Inflammatory macrophage treated with lipopolysaccharide for 4 hours (primary cell): ENCODE results near the gene ENTPD3.
A peak's percentile ranks its signal among the peaks of the same experiment; 100 is the strongest.
"Not testable (repeated sequence)": the region's sequence is repeated elsewhere in the genome, so short reads cannot be mapped to it uniquely, and the experiment has no call there.

Experiments
- DNase-seq: peaks from one replicate; pipeline ENCODE4 v3.0.0-alpha.2; 2020

The ENTPD3 gene

GRCh38 chr3:40407007-40407406 lies 20.0 kb downstream of the ENTPD3 start:
- no peak for DNase-seq

GRCh38 chr3:40407611-40408010 lies 20.6 kb downstream of the ENTPD3 start:
- no peak for DNase-seq

DNA sequence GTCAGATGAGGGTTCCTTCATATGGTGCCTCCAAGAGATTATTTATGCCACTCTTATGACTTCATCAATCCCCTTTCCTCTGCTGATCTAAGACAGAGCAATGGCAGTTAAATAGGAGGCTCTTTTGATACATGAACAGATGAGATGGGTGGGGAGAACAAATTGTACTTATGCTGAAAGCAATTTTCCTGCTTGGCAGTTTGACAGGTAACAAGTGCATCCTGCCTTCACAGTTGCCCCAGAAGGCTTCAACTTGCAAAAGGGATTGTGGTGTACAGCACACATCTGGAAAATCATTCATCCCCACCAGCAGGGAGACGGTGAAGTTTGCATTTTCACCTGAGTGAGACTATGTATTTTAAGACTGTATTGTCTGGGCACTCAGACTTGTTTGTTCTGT lies 27.3 kb downstream of the ENTPD3 start:
- DNase-seq, result no peak

DNA sequence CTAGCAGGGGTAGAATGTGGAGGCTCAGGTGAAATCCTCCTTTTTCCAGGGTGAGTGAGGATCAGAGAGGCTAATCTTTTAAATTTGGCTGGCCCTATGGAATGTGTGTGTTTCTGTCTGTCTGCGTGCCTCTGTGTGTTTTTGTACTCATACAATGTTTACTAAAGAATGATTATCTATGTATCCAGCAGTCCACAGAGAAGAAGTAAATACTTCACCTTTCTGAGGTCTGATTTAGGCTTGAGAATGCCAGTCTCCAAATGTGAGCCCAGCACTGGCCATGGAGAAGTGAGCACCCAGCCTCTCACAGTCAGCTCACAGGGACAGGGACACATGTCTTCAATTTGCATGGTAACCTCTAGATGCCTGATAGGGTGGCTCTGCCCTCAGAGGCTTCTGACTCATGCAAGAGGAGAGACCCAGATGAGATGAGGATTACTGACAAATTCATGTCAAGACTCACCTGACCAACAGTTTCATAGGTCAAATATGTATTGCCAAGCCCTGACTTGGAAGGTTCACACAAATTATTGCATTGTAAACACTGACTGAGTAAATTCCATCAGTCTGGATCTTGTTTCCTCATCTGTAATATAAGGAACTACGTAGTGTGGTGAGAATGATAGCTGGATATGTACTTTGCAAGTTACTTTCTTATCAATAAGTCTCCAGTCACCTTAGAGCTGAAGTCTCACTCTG lies 31.0 kb downstream of the ENTPD3 start:
- no peak for DNase-seq

- DNase-seq, result no peak
Observed at GRCh38 chr3:40422861-40423260, 35.9 kb downstream of the ENTPD3 start.

DNA sequence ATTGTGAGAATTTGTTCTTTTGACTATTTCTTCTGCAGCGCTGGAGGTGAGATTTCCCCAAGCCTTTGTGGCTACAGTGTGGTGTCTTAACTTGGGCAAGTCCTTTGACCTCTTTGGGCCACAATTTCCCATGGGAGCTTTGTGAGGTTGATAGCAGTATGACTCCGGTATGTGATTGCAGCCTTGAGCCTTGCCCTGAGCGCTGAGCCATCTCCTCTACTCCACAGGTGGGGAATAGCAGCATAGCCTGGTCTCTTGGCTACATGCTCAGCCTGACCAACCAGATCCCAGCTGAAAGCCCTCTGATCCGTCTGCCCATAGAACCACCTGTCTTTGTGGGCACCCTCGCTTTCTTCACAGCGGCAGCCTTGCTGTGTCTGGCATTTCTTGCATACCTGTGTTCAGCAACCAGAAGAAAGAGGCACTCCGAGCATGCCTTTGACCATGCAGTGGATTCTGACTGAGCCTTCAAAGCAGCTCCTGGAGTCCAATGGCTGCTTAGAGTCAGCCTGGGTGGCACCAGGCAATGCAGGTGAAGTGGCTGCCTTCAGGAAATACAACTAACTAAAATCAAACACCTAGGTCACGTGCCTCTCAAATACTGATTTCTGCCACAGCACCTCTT lies 40.2 kb downstream of the ENTPD3 start:
- DNase-seq, result no peak

- DNase-seq, result no peak
Observed at GRCh38 chr3:40432793-40433192, 45.8 kb downstream of the ENTPD3 start.

GRCh38 chr3:40437889-40438288 lies 50.9 kb downstream of the ENTPD3 start:
- no peak for DNase-seq

DNA sequence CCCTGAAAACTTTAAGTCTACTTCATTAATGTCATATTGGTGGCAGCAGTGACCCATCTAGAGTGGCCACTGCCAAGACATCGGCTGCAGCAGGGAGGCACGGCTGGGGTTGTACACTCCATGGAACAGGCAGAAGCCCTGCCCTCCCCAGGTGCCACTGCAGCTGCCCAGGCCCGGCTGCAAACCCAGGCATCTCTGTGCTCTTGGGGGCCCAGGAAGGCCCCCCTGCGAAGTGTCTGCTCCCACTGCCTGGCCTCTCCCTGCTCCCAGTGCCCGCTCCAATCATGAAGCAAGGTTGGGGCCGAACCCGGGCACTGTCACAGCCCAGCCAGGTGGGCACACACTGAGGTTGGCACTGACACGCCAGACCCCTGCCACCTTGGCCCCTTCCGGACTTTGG lies 58.1 kb downstream of the ENTPD3 start:
- no peak for DNase-seq

DNA sequence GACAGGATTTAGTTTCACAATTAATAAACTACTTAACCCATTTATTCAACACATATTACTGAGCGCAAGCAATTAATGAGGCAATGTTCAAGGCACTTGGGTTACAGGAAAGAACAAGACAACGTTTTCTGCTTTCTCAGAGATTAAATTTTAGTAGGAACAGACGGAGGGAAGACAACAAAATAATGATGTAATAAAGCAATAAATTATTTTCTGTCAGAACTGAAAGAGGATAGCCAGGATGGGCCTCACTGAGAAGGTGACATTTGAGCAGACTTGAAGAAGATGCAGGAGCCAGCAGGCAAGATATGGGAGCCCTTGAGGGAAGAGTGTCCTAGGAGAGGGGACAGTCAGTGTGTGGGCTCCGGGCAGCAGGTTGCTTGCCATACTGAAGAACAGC lies 58.9 kb downstream of the ENTPD3 start:
- DNase-seq, result no peak

DNA sequence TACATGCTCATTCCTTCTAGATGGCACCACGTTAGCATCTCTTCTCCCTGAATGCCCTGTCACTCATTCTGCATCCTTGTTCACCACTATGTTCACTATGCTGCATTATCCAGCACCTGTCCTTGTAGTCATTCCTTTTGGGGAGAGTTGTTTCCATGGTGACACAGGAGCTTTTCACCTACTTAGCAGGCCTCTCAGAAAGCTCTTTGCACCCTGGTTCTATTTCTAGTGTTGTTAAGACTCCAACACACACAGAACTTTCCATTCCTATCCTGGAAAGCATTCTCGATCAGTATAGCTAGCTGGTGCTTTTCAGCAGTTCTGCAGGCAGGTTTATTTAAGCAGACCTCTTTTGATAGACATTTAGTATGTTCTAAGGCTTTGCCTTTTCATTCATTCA lies 63.5 kb downstream of the ENTPD3 start:
- DNase-seq, result no peak

GRCh38 chr3:40451551-40451950 lies 64.6 kb downstream of the ENTPD3 start:
- DNase-seq, result no peak

DNA sequence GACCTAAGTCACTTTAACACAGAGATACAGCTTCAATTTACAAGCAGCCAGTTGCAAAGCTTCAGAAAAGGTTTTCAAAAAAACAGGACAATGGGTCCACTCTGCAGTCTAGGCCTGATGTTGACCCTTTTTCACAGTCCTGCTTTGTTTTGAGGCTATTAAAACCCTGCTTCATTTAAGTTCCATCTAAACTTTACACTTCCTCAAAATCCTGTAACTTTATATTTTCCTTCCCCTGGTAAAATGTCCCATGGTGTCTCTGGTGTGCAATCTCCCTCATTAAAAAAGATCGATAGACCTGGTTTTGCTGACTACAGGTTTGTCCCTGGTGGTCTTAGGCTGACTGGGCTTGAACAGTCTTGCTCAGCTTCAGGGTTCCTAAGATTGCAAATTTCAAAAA lies 65.1 kb downstream of the ENTPD3 start:
- DNase-seq, result no peak

DNA sequence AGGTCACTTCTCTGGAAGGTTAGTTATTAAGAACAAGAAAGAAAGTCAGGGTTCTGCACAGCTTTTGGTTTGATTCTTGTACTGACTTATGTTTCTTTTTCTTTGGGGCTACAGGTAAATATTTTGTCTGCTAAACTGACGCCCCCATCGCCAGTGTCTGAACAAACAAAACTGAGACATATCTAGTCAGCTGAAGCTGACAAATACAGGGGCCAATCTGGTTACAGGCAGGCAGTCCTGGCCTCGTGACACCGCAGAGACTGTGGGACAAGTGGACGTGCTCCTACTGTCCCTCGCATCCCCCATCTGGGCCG lies 65.5 kb downstream of the ENTPD3 start:
- DNase-seq, result no peak

GRCh38 chr3:40452876-40453730 lies 66.1 kb downstream of the ENTPD3 start:
- DNase-seq, result peak; percentile 99

- DNase-seq, result no peak
Observed at GRCh38 chr3:40453933-40454332, 66.9 kb downstream of the ENTPD3 start.

DNA sequence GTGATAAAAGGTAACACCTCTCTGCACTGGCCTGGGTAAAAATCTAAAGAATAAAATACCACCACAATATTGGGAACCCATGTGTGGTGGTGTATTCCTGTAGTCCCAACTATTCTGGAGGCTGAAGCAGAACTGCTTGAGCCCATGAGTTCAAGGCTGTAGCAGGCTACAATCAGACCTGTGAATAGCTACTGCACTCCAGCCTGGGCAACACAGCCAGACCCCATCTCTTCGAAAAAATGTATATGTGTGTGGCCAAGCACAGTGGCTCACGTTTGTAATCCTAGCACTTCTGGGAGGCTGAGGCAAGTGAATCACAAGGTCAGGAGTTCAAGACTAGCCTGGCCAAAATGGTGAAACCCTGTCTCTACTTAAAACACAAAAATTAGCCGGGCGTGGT lies 68.3 kb downstream of the ENTPD3 start:
- DNase-seq, result no peak

DNA sequence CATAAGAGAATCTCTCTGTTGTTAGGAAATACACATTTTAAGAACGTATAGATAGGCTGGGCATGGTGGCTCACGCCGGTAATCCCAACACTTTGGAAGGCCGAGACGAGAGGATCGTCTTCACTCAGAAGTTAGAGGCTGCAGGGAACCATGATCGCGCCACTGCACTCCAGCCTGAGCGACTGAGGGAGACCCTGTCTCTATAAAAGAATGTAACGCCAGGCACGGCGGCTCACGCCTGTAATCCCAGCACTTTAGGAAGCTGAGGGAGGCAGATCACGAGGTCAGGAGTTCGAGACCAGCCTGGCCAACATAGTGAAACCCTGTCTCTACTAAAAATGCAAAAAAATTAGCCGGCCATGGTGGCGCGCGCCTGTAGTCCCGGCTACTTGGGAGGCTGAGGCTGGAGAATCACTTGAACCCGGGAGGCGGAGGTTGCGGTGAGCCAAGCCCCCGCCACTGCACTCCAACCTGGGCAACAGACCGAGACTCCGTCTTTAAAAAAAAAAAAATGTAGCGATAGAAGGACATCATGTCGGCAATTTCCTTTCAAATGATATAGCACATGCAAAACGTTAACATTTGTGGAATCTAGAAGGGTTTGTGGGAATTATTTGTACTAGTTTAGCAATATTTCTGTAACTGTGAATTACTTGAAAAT lies 69.4 kb downstream of the ENTPD3 start:
- DNase-seq, result no peak

- peak; percentile 98 for DNase-seq
Observed at GRCh38 chr3:40456940-40457823, 70.2 kb downstream of the ENTPD3 start, which contains the start of gene RPL14. TSS of gene RPL14 (plus strand) at chr3:40457339. CDS start at chr3:40457472, 133 bp downstream.

GRCh38 chr3:40458473-40458872 lies 71.5 kb downstream of the ENTPD3 start:
- DNase-seq, result no peak

- DNase-seq, result not testable (repeated sequence)
Observed at GRCh38 chr3:40460481-40460880, 73.5 kb downstream of the ENTPD3 start.

DNA sequence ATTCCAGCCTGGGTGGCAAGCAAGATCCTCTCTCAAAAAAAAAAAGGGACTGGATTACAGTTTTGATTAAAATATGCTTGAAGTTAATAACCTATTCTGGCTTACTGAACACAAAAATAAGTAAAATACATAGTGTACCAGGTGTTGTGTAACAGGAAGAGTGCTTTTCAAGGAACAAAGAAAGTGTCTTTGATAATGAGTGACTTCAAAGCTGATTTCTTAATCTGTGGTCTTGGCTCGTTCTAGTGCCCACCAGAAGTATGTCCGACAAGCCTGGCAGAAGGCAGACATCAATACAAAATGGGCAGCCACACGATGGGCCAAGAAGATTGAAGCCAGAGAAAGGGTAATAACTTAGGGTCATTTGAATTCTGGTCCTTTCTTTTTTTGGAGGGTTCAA lies 74.2 kb downstream of the ENTPD3 start:
- DNase-seq, result no peak
